CD1c-positive myeloid dendritic cell (primary cell): ENCODE measurements around the gene ACTR3C.

Source experiments
- DNase-seq: peaks from one replicate; pipeline ENCODE4 v3.0.0-alpha.2; 2016; ENCODE audit errors: extremely low spot score

The ACTR3C gene

GRCh38 chr7:150322833-150323681, at the start of gene ACTR3C, which contains the start of gene LRRC61:
ACTR3C (minus strand) TSS chr7:150323545; CDS start chr7:150295296, 28,249 bp downstream.
LRRC61 (plus strand) TSS chr7:150323355; CDS start chr7:150336862, 13,507 bp downstream.
- DNase-seq: peak; percentile 41

- no peak for DNase-seq
Observed at GRCh38 chr7:150372271-150373048, 49.1 kb upstream of the ACTR3C start.

- no peak for DNase-seq
Observed at GRCh38 chr7:150371996-150372270, 48.6 kb upstream of the ACTR3C start.

GRCh38 chr7:150371131-150371995, 48.0 kb upstream of the ACTR3C start:
- no peak for DNase-seq

GRCh38 chr7:150370612-150371071, 47.3 kb upstream of the ACTR3C start:
- no peak for DNase-seq

GRCh38 chr7:150369748-150370501, 46.6 kb upstream of the ACTR3C start:
- DNase-seq: no peak

- peak; percentile 54 for DNase-seq
Observed at GRCh38 chr7:150368884-150369747, 45.8 kb upstream of the ACTR3C start.

- DNase-seq: peak; percentile 89
Observed at GRCh38 chr7:150368096-150368883, 44.9 kb upstream of the ACTR3C start, which contains the start of gene REPIN1. REPIN1 (plus strand) TSS chr7:150368822; CDS start chr7:150369712, 890 bp downstream.

GRCh38 chr7:150367677-150368095, 44.3 kb upstream of the ACTR3C start:
- DNase-seq: no peak

GRCh38 chr7:150365673-150366398, 42.5 kb upstream of the ACTR3C start:
- DNase-seq: peak; percentile 88

- DNase-seq: no peak
Observed at GRCh38 chr7:150365194-150365593, 41.8 kb upstream of the ACTR3C start.

GRCh38 chr7:150363872-150364271, 40.5 kb upstream of the ACTR3C start:
- peak; percentile 83 for DNase-seq

- no peak for DNase-seq
Observed at GRCh38 chr7:150363370-150363769, 40.0 kb upstream of the ACTR3C start.

GRCh38 chr7:150361807-150362621, 38.7 kb upstream of the ACTR3C start:
- no peak for DNase-seq

- no peak for DNase-seq
Observed at GRCh38 chr7:150361402-150361801, 38.1 kb upstream of the ACTR3C start.

- DNase-seq: no peak
Observed at GRCh38 chr7:150360363-150361058, 37.2 kb upstream of the ACTR3C start.
